Measurements from ENCODE around the gene NUBPL.

The NUBPL gene

GRCh38 chr14:31677052-31677451 lies 115.8 kb downstream of the NUBPL start:
- Histone ChIP-seq H2AFZ (ENCODE audit: insufficient read depth, low read length, poor library complexity) (no peak overlapping the region), H3K23ac (ENCODE audit: low read length) (no peak overlapping the region), H4K12ac (ENCODE audit: low read depth, low read length) (no peak overlapping the region), H2AK5ac (ENCODE audit: low read length) (no peak overlapping the region), H2BK5ac (ENCODE audit: low read depth, low read length, poor library complexity) (no peak overlapping the region), H3K79me1 (ENCODE audit: low read length) (no peaks in the 10 kb centered on the region), H4K91ac (ENCODE audit: low read depth, low read length) (no peak overlapping the region), H3K27ac (ENCODE audit: low read depth, low read length) (no peak overlapping the region), H3K27me3 (ENCODE audit: insufficient read depth, low read length) (no peaks in the 10 kb centered on the region), H3K9ac (ENCODE audit: low read length) (no peak overlapping the region), H3K79me2 (ENCODE audit: control insufficient read depth, insufficient read depth, low read length, poor library complexity) (no peaks in the 10 kb centered on the region), H3K4me3 (ENCODE audit: low read depth, low read length) (no peak overlapping the region), H3K14ac (ENCODE audit: low read length) (no peak overlapping the region), H3K4me2 (ENCODE audit: low read length) (no peak overlapping the region), H2BK12ac (ENCODE audit: low read length) (no peak overlapping the region), H3K18ac (ENCODE audit: low read length) (no peak overlapping the region), H3K4ac (ENCODE audit: low read depth, low read length) (no peak overlapping the region), H2BK120ac (ENCODE audit: insufficient read depth, low read length, poor library complexity) (no peak overlapping the region), H4K8ac (ENCODE audit: low read depth, low read length) (no peak overlapping the region), H3K9me3 (ENCODE audit: insufficient read depth, low read depth, low read length) (no peaks in the 10 kb centered on the region), H3K36me3 (ENCODE audit: control insufficient read depth in 1 of 2, insufficient read depth in 2 of 2, low read length in 2 of 2) (no peaks in the 10 kb centered on the region), H3K4me1 (ENCODE audit: control insufficient read depth in 1 of 2, insufficient read depth in 2 of 2, low read length in 2 of 2) (no peaks in the 10 kb centered on the region)
- no peak for DNase-seq
- no CpG with 5 or more reads among the region's 3 CpGs for WGBS (ENCODE audit: extremely low coverage, insufficient coverage, insufficient read length)

- no peaks in the 10 kb centered on the region for H3K79me2 ChIP-seq (ENCODE audit: control insufficient read depth, insufficient read depth, low read length, poor library complexity)
- no peak overlapping the region for H2BK5ac ChIP-seq (ENCODE audit: low read depth, low read length, poor library complexity)
- no peak overlapping the region for H2BK12ac ChIP-seq (ENCODE audit: low read length)
- no peaks in the 10 kb centered on the region for H3K36me3 ChIP-seq (ENCODE audit: control insufficient read depth in 1 of 2, insufficient read depth in 2 of 2, low read length in 2 of 2)
- H3K27ac ChIP-seq (ENCODE audit: low read depth, low read length): no peak overlapping the region
- H3K23ac ChIP-seq (ENCODE audit: low read length): no peak overlapping the region
- H3K14ac ChIP-seq (ENCODE audit: low read length): no peak overlapping the region
- no peak overlapping the region for H3K18ac ChIP-seq (ENCODE audit: low read length)
- no peaks in the 10 kb centered on the region for H3K9me3 ChIP-seq (ENCODE audit: insufficient read depth, low read depth, low read length)
- no peak overlapping the region for H3K4me2 ChIP-seq (ENCODE audit: low read length)
- no peak overlapping the region for H2AK5ac ChIP-seq (ENCODE audit: low read length)
- H4K12ac ChIP-seq (ENCODE audit: low read depth, low read length): no peak overlapping the region
- no peak overlapping the region for H3K9ac ChIP-seq (ENCODE audit: low read length)
- H3K4me1 ChIP-seq (ENCODE audit: control insufficient read depth in 1 of 2, insufficient read depth in 2 of 2, low read length in 2 of 2): no peaks in the 10 kb centered on the region
- H3K79me1 ChIP-seq (ENCODE audit: low read length): no peaks in the 10 kb centered on the region
- H4K8ac ChIP-seq (ENCODE audit: low read depth, low read length): no peak overlapping the region
- no peaks in the 10 kb centered on the region for H3K27me3 ChIP-seq (ENCODE audit: insufficient read depth, low read length)
- no CpG with 5 or more reads among the region's 3 CpGs for WGBS (ENCODE audit: extremely low coverage, insufficient coverage, insufficient read length)
- no peak overlapping the region for H2AFZ ChIP-seq (ENCODE audit: insufficient read depth, low read length, poor library complexity)
- no peak overlapping the region for H4K91ac ChIP-seq (ENCODE audit: low read depth, low read length)
- H3K4me3 ChIP-seq (ENCODE audit: low read depth, low read length): no peak overlapping the region
- DNase-seq: no peak
- H3K4ac ChIP-seq (ENCODE audit: low read depth, low read length): no peak overlapping the region
- no peak overlapping the region for H2BK120ac ChIP-seq (ENCODE audit: insufficient read depth, low read length, poor library complexity)
Measured at GRCh38 chr14:31677630-31678029, 116.4 kb downstream of the NUBPL start.

GRCh38 chr14:31678421-31679249 lies 117.4 kb downstream of the NUBPL start:
- Histone ChIP-seq H3K79me1 (ENCODE audit: low read length) (no peaks in the 10 kb centered on the region), H3K4me1 (ENCODE audit: control insufficient read depth in 1 of 2, insufficient read depth in 2 of 2, low read length in 2 of 2) (no peaks in the 10 kb centered on the region), H3K4me3 (ENCODE audit: low read depth, low read length) (no peak overlapping the region), H2BK12ac (ENCODE audit: low read length) (no peak overlapping the region), H3K14ac (ENCODE audit: low read length) (no peak overlapping the region), H3K79me2 (ENCODE audit: control insufficient read depth, insufficient read depth, low read length, poor library complexity) (no peaks in the 10 kb centered on the region), H2BK5ac (ENCODE audit: low read depth, low read length, poor library complexity) (no peak overlapping the region), H2AK5ac (ENCODE audit: low read length) (no peak overlapping the region), H3K36me3 (ENCODE audit: control insufficient read depth in 1 of 2, insufficient read depth in 2 of 2, low read length in 2 of 2) (no peaks in the 10 kb centered on the region), H3K9ac (ENCODE audit: low read length) (no peak overlapping the region), H3K27me3 (ENCODE audit: insufficient read depth, low read length) (no peaks in the 10 kb centered on the region), H3K4me2 (ENCODE audit: low read length) (no peak overlapping the region), H3K27ac (ENCODE audit: low read depth, low read length) (no peak overlapping the region), H3K4ac (ENCODE audit: low read depth, low read length) (no peak overlapping the region), H4K91ac (ENCODE audit: low read depth, low read length) (no peak overlapping the region), H3K9me3 (ENCODE audit: insufficient read depth, low read depth, low read length) (no peaks in the 10 kb centered on the region), H2AFZ (ENCODE audit: insufficient read depth, low read length, poor library complexity) (no peak overlapping the region), H4K8ac (ENCODE audit: low read depth, low read length) (no peak overlapping the region), H2BK120ac (ENCODE audit: insufficient read depth, low read length, poor library complexity) (no peak overlapping the region), H3K18ac (ENCODE audit: low read length) (no peak overlapping the region), H4K12ac (ENCODE audit: low read depth, low read length) (no peak overlapping the region), H3K23ac (ENCODE audit: low read length) (no peak overlapping the region)
- DNase-seq: no peak
- no CpG with 5 or more reads among the region's 9 CpGs for WGBS (ENCODE audit: extremely low coverage, insufficient coverage, insufficient read length)

GRCh38 chr14:31682768-31683167 lies 121.6 kb downstream of the NUBPL start:
- Histone ChIP-seq H2BK120ac (ENCODE audit: insufficient read depth, low read length, poor library complexity) (no peak overlapping the region), H3K36me3 (ENCODE audit: control insufficient read depth in 1 of 2, insufficient read depth in 2 of 2, low read length in 2 of 2) (no peaks in the 10 kb centered on the region), H3K4me2 (ENCODE audit: low read length) (no peak overlapping the region), H3K23ac (ENCODE audit: low read length) (no peak overlapping the region), H2AFZ (ENCODE audit: insufficient read depth, low read length, poor library complexity) (no peak overlapping the region), H3K18ac (ENCODE audit: low read length) (no peak overlapping the region), H2AK5ac (ENCODE audit: low read length) (no peak overlapping the region), H4K91ac (ENCODE audit: low read depth, low read length) (no peak overlapping the region), H2BK5ac (ENCODE audit: low read depth, low read length, poor library complexity) (no peak overlapping the region), H3K79me2 (ENCODE audit: control insufficient read depth, insufficient read depth, low read length, poor library complexity) (no peaks in the 10 kb centered on the region), H2BK12ac (ENCODE audit: low read length) (no peak overlapping the region), H3K14ac (ENCODE audit: low read length) (no peak overlapping the region), H3K9ac (ENCODE audit: low read length) (no peak overlapping the region), H3K27me3 (ENCODE audit: insufficient read depth, low read length) (no peaks in the 10 kb centered on the region), H3K9me3 (ENCODE audit: insufficient read depth, low read depth, low read length) (no peaks in the 10 kb centered on the region), H3K4ac (ENCODE audit: low read depth, low read length) (no peak overlapping the region), H3K79me1 (ENCODE audit: low read length) (no peaks in the 10 kb centered on the region), H3K4me1 (ENCODE audit: control insufficient read depth in 1 of 2, insufficient read depth in 2 of 2, low read length in 2 of 2) (no peaks in the 10 kb centered on the region), H4K8ac (ENCODE audit: low read depth, low read length) (no peak overlapping the region), H3K27ac (ENCODE audit: low read depth, low read length) (no peak overlapping the region), H3K4me3 (ENCODE audit: low read depth, low read length) (no peak overlapping the region), H4K12ac (ENCODE audit: low read depth, low read length) (no peak overlapping the region)
- no CpG with 5 or more reads among the region's 2 CpGs for WGBS (ENCODE audit: extremely low coverage, insufficient coverage, insufficient read length)
- no peak for DNase-seq
